GM18909 (cell line): ENCODE results near the gene TMEM181.
"Not testable (repeated sequence)": the region's sequence is repeated elsewhere in the genome, so short reads cannot be mapped to it uniquely, and the experiment has no call there.

ENCODE experiments used
- ATAC-seq: cut with Tn5 transposase; IDR thresholded peaks from one replicate; pipeline ENCODE4 v1.9.1; 2021; ENCODE audit warnings: mild to moderate bottlenecking; ENCODE audit not compliant: unreplicated experiment, poor library complexity

Gene TMEM181

GRCh38 chr6:158674342-158675131 lies 114.6 kb downstream of the TMEM181 start:
- ATAC-seq: no peak

- not testable (repeated sequence) for ATAC-seq
Measured at GRCh38 chr6:158677094-158677493, 117.2 kb downstream of the TMEM181 start.

DNA sequence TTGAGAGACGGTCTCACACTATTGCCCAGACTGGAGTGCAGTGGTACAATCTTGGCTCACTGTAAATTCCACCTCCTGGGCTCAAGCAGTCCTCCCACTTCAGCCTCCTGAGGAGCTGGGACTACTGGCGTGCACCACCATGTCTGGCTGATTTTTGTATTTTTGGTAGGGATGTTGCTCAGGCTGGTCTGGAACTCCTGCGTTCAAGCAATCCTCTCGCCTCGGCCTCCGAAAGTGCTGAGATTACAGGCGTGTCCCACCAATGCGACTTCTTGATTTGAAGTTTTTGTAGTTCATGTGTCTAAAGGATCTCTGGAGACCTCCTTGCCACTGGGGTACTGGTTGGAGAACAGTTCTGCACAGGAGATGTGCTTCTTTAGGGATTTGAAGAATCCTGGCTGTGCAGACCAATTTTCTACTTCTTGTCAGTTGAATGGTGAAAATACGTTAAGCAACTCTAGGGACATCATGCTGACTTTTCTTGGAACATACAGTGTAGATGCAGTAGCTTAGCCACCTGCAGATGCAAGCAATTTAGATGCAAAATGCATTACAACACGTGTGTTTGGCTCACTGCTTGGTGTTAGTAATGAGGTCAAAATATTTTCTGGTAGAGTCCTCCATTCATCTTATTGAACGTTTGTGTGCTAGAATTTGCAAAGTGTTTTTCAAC lies 118.2 kb downstream of the TMEM181 start:
- ATAC-seq: no peak

DNA sequence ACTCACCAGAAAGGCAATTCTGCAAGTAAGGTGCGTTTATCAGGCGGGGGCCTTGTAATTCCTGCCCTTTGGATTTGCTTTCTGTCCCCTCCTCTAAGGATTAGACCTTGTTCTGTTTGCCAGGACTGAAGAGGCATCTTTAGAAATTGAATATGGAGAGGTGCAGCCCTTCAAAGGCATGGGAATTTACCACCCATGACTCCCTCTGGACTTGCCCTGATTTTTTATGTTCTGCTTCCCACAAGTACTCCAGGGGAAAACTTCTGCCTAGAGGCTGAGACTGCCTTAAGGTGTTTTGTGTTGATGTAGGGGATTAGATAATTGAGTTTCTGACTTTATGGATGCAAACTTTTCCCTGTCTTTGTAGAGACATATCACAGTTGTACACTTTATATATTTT lies 120.1 kb downstream of the TMEM181 start:
- no peak for ATAC-seq

DNA sequence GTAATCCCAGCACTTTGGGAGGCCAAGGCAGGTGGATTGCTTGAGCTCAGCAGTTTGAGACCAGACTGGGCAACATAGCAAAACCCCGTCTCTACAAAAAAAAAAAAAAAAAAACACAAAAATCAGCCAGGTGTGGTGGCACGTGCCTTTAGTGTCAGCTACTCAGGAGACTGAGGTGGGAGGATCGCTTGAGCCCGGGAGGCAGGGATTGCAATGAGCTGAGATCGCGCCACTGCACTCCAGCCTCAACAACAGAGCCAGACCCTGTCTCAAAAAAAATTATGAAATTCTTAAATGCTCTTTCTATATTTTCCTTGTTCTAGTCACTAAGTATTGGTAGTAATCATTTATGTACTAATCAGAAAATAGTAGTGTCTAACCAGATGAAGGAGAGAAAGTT lies 120.6 kb downstream of the TMEM181 start:
- no peak for ATAC-seq

DNA sequence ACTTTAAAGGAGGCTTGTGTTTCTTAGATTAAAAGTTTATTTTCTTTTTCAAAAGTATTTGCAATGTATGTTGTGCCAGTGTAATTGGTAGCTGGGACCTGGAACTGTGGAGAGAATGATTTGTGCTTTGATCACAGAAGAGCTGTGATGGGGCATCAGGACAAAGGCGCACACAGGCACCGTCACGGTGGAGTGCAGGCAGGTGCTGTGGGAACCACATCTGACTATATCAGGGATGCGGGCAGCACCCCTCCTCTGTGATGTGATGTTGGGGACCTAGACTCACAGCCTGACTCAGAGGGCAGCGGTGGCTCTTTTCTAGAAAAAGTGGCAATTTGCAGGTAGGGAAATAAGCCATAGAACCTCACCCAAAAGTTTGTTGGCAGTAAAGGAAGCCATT lies 124.4 kb downstream of the TMEM181 start:
- ATAC-seq: no peak

DNA sequence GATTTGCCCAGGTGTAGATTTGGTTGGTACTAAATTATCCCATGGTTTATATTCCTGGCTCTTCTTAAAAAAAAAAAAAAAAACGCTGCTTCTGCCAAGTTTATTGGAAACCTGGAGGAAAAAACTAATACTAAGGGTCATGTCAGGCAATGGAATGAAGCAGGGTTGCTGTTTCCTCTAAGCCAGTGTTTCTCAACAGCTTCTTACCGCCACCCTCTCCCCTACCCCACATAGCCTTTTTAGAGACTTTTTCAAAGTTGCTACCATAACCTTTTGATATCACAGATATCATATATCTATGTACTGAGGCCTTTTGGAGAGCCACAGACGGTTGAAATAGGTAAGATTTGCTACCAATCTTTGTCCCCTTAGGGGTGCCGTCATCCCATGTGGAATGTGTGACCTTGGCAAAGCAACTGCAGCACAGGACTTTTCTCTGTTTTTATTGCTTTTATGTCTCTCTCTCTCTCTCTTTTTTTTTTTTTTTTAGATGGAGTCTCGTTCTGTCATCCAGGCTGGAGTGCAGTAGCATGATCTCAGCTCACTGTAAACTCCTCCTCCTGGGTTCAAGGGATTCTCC lies 124.9 kb downstream of the TMEM181 start:
- ATAC-seq: no peak
